ENCODE data around the gene AUTS2. TPM values are rescaled to one million over a fixed set of nuclear protein-coding genes. Genes with fewer than 3 reads are reported as not detected.

The AUTS2 gene
- total RNA-seq, 5 donors from 2014 or later (not counting 1 experiment from before 2014, with no cell fraction given), result 10.6 to 66.2 (median 37.6) TPM

DNA sequence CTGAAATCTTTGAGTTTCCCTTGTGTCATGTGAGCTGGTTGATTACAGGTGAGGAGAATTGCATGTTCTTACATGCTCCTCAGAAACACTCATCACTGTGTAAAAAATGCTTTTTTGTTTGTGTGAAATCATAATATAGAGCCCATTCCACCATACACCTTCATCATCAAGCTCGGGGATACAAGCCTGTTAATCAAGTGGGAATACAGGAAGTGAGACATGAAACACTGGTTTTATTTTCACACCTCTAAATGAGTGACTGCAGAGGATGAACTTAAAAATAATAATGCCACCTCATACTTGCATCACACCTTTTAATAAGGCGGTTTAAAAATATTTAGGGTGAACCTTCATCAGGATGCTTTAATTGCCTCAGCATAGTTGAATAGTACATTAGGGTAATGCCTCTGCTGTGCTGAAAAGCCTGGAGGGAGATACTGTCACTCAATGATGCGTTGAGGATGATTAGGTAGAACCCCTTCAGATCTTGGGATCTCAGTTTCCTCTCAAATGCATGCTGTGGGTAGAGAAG lies 164.6 kb downstream of the AUTS2 start:
- H3K36me3 ChIP-seq (ENCODE audit: control insufficient read depth in 2 of 2, extremely low read depth in 1 of 2, insufficient read depth in 1 of 2, low read length in 1 of 2), result no peaks in the 10 kb centered on the region
- Mint-ChIP-seq H3K9me3 (no peaks in the 10 kb centered on the region), H3K36me3 (no peaks in the 10 kb centered on the region), H3K4me1 (no peaks in the 10 kb centered on the region), H3K27ac (no peak overlapping the region), H3K27me3 (no peaks in the 10 kb centered on the region), H3K4me3 (no peak overlapping the region)
- H3K27me3 ChIP-seq (replicated peaks in 1 of 2; ENCODE audit: control insufficient read depth in 2 of 2, extremely low read depth in 1 of 2, insufficient read depth in 2 of 2, low read length in 1 of 2), result no peaks in the 10 kb centered on the region
- CTCF ChIA-PET, result no interaction called here
- POLR2A ChIA-PET, result no interaction called here
- H3K4me1 ChIP-seq (ENCODE audit: control insufficient read depth in 1 of 2, extremely low read depth in 1 of 2, insufficient read depth in 2 of 2, low read length in 2 of 2), result no peaks in the 10 kb centered on the region
- no peaks in the 10 kb centered on the region for H3K9me3 ChIP-seq
- H3K4me3 ChIP-seq (ENCODE audit: control insufficient read depth in 1 of 2, extremely low read depth in 1 of 2, low read length in 1 of 2), result no peak overlapping the region
- ATAC-seq (replicated peaks in 1 of 4), result no peak
- H3K27ac ChIP-seq (ENCODE audit: low read length), result no peak overlapping the region
- WGBS (ENCODE audit: insufficient coverage), result no CpG with 5 or more reads among the region's 3 CpGs
- no peak for DNase-seq

DNA sequence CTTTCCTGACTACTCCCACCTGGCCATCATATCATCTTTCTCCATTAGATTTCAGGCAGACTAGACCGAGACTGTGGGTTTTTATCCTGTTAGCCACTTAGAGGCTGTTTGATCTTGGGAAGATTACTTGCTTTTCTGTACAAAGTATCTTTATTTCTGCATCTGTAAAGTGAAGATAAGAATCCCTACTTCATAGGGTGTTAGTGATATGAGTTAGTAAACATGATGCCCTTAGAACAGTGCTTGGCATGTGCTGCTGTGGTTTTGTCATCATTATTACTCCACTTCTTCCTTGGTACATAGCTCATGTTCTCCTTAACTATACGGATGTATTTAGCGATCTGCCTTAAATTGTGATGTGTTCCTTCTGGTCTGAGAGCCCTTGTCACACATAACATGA lies 165.2 kb downstream of the AUTS2 start:
- Histone ChIP-seq H3K9me3 (no peaks in the 10 kb centered on the region), H3K4me1 (ENCODE audit: control insufficient read depth in 1 of 2, extremely low read depth in 1 of 2, insufficient read depth in 2 of 2, low read length in 2 of 2) (no peaks in the 10 kb centered on the region), H3K27ac (ENCODE audit: low read length) (no peak overlapping the region), H3K4me3 (ENCODE audit: control insufficient read depth in 1 of 2, extremely low read depth in 1 of 2, low read length in 1 of 2) (no peak overlapping the region), H3K27me3 (replicated peaks in 1 of 2; ENCODE audit: control insufficient read depth in 2 of 2, extremely low read depth in 1 of 2, insufficient read depth in 2 of 2, low read length in 1 of 2) (no peaks in the 10 kb centered on the region), H3K36me3 (ENCODE audit: control insufficient read depth in 2 of 2, extremely low read depth in 1 of 2, insufficient read depth in 1 of 2, low read length in 1 of 2) (no peaks in the 10 kb centered on the region)
- ChIA-PET CTCF (no interaction called here), POLR2A (no interaction called here)
- DNase-seq, result no peak
- no CpG with 5 or more reads among the region's 3 CpGs for WGBS (ENCODE audit: insufficient coverage)
- Mint-ChIP-seq H3K36me3 (no peaks in the 10 kb centered on the region), H3K27me3 (no peaks in the 10 kb centered on the region), H3K9me3 (no peaks in the 10 kb centered on the region), H3K4me3 (no peak overlapping the region), H3K27ac (no peak overlapping the region), H3K4me1 (no peaks in the 10 kb centered on the region)
- ATAC-seq (replicated peaks in 1 of 4), result no peak

DNA sequence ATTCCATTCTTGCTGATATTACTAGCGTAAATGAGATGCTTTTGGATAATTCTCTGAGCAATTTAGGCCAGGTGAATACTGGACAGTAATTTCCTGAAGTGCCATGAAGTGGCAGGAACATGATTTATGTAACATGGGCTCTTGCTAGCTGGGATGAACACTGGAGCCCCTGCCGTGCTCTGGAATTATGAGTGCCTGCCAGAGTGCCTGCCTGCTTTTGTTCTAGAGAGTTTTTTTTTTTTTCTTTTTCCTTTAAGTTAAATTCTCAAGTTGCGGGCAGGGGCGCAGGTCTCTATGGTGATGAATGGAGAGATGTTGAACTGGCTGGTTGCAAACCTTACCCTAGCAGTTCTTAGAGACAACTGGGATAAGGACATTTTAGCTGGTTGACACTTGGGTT lies 165.9 kb downstream of the AUTS2 start:
- Histone ChIP-seq H3K9me3 (no peaks in the 10 kb centered on the region), H3K4me3 (ENCODE audit: control insufficient read depth in 1 of 2, extremely low read depth in 1 of 2, low read length in 1 of 2) (no peak overlapping the region), H3K36me3 (ENCODE audit: control insufficient read depth in 2 of 2, extremely low read depth in 1 of 2, insufficient read depth in 1 of 2, low read length in 1 of 2) (no peaks in the 10 kb centered on the region), H3K27ac (ENCODE audit: low read length) (no peak overlapping the region), H3K27me3 (replicated peaks in 1 of 2; ENCODE audit: control insufficient read depth in 2 of 2, extremely low read depth in 1 of 2, insufficient read depth in 2 of 2, low read length in 1 of 2) (no peaks in the 10 kb centered on the region), H3K4me1 (ENCODE audit: control insufficient read depth in 1 of 2, extremely low read depth in 1 of 2, insufficient read depth in 2 of 2, low read length in 2 of 2) (no peaks in the 10 kb centered on the region)
- Mint-ChIP-seq H3K4me3 (no peak overlapping the region), H3K27me3 (no peaks in the 10 kb centered on the region), H3K36me3 (no peaks in the 10 kb centered on the region), H3K9me3 (no peaks in the 10 kb centered on the region), H3K27ac (no peak overlapping the region), H3K4me1 (no peaks in the 10 kb centered on the region)
- 100% methylated on average over 1 of the region's 4 CpGs for WGBS (ENCODE audit: insufficient coverage)
- no peak for DNase-seq
- ATAC-seq (replicated peaks in 1 of 4), result no peak
- CTCF ChIA-PET, result no interaction called here
- POLR2A ChIA-PET, result no interaction called here

DNA sequence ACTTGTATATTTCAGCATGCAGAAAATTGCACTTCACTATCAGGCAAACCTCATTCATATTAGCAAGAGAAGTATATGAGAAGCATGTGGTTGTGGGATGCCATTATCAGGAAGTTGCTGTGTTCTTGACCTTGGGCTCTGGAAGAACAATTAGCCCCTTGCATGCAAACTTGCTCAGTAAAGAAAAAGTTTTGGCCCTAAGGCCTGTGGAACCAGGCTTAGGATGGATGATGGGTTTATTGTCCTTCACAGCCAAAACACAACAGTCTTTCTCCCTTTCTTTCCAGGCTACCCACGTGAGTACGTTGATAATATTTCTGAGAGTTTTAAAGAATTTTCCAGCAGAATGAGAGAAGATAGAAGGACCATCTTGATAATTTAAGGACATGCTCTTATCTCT lies 166.4 kb downstream of the AUTS2 start:
- POLR2A ChIA-PET, result no interaction called here
- H3K9me3 ChIP-seq, result no peaks in the 10 kb centered on the region
- no peak for ATAC-seq (replicated peaks in 1 of 4)
- no peak overlapping the region for H3K27ac ChIP-seq (ENCODE audit: low read length)
- H3K27me3 ChIP-seq (replicated peaks in 1 of 2; ENCODE audit: control insufficient read depth in 2 of 2, extremely low read depth in 1 of 2, insufficient read depth in 2 of 2, low read length in 1 of 2), result no peaks in the 10 kb centered on the region
- H3K36me3 Mint-ChIP-seq, result no peaks in the 10 kb centered on the region
- no peak for DNase-seq
- no peaks in the 10 kb centered on the region for H3K9me3 Mint-ChIP-seq
- no peak overlapping the region for H3K27ac Mint-ChIP-seq
- WGBS (ENCODE audit: insufficient coverage), result no CpG with 5 or more reads among the region's 2 CpGs
- no peak overlapping the region for H3K4me3 ChIP-seq (ENCODE audit: control insufficient read depth in 1 of 2, extremely low read depth in 1 of 2, low read length in 1 of 2)
- no peaks in the 10 kb centered on the region for H3K36me3 ChIP-seq (ENCODE audit: control insufficient read depth in 2 of 2, extremely low read depth in 1 of 2, insufficient read depth in 1 of 2, low read length in 1 of 2)
- CTCF ChIA-PET, result no interaction called here
- no peaks in the 10 kb centered on the region for H3K27me3 Mint-ChIP-seq
- no peaks in the 10 kb centered on the region for H3K4me1 ChIP-seq (ENCODE audit: control insufficient read depth in 1 of 2, extremely low read depth in 1 of 2, insufficient read depth in 2 of 2, low read length in 2 of 2)
- no peaks in the 10 kb centered on the region for H3K4me1 Mint-ChIP-seq
- no peak overlapping the region for H3K4me3 Mint-ChIP-seq

DNA sequence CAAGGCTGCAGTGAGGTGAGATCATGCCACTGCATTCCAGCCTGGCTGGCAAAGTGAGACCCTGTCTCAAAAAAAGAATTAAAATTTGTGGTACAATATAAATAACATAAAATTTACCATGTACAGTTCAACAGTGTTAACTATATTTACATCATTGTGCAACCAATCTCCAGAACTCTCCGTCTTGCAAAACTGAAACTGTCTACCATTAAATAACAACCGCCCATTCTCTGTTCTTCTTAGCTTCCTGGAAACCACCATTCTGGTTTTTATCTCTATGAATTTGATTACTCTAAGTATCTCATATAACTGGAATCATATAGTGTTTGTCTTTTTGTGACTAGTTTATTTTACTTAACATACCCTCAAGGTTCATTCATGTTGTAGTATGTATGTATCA lies 167.6 kb downstream of the AUTS2 start:
- no peaks in the 10 kb centered on the region for H3K4me1 Mint-ChIP-seq
- no peaks in the 10 kb centered on the region for H3K27me3 Mint-ChIP-seq
- Histone ChIP-seq H3K4me1 (ENCODE audit: control insufficient read depth in 1 of 2, extremely low read depth in 1 of 2, insufficient read depth in 2 of 2, low read length in 2 of 2) (no peaks in the 10 kb centered on the region), H3K27ac (ENCODE audit: low read length) (no peak overlapping the region), H3K36me3 (ENCODE audit: control insufficient read depth in 2 of 2, extremely low read depth in 1 of 2, insufficient read depth in 1 of 2, low read length in 1 of 2) (no peaks in the 10 kb centered on the region), H3K9me3 (no peaks in the 10 kb centered on the region), H3K27me3 (replicated peaks in 1 of 2; ENCODE audit: control insufficient read depth in 2 of 2, extremely low read depth in 1 of 2, insufficient read depth in 2 of 2, low read length in 1 of 2) (no peaks in the 10 kb centered on the region), H3K4me3 (ENCODE audit: control insufficient read depth in 1 of 2, extremely low read depth in 1 of 2, low read length in 1 of 2) (no peak overlapping the region)
- CTCF ChIA-PET, result interaction anchor here in 1 of 2 donors (0.7 kb wide), 1 partner anchor 43 kb away, joined by 3 read pairs; no protein-coding TSS in a partner anchor
- no peak overlapping the region for H3K4me3 Mint-ChIP-seq
- H3K9me3 Mint-ChIP-seq, result no peaks in the 10 kb centered on the region
- H3K36me3 Mint-ChIP-seq, result no peaks in the 10 kb centered on the region
- POLR2A ChIA-PET, result no interaction called here
- DNase-seq (no peak), ATAC-seq (replicated peaks in 1 of 4) (no peak)
- no peak overlapping the region for H3K27ac Mint-ChIP-seq
- WGBS (ENCODE audit: insufficient coverage), result no CpG with 5 or more reads among the region's 2 CpGs

DNA sequence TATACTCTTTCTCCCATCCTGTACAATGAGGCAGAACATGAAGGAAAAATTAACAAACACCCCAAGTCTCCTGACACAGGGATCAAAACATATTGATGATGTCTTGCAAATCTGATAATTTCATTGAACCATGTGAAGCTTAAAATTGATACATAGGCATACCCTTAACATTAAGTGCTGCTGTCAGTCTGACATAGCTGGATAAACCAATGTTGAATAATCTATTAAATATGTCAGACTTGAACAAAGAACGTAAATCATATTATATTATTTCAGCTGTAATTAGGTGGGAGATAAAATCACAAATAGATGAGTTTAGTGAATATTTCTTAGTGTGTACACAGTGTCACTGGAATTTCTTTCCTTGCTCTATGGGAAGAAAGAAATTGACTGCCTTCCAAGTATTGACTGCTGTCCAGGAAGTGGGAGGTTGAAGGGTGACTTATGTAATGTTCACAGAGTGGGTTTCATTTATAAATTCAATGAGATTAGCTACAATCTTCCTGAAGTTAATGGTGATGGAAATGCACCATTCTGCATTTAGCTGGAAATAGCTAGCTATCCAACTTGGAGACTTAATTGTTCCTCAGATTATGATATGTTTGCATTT lies 170.8 kb downstream of the AUTS2 start:
- CTCF ChIA-PET, result interaction anchor here in 1 of 2 donors (0.6 kb wide), 1 partner anchor 617 kb away, joined by 3 read pairs; no protein-coding TSS in a partner anchor

More for the DNA sequence above, 170.8 kb downstream of the AUTS2 start:
- DNase-seq (no peak), ATAC-seq (replicated peaks in 1 of 4) (no peak)
- Histone ChIP-seq H3K36me3 (ENCODE audit: control insufficient read depth in 2 of 2, extremely low read depth in 1 of 2, insufficient read depth in 1 of 2, low read length in 1 of 2) (no peaks in the 10 kb centered on the region), H3K4me1 (ENCODE audit: control insufficient read depth in 1 of 2, extremely low read depth in 1 of 2, insufficient read depth in 2 of 2, low read length in 2 of 2) (no peaks in the 10 kb centered on the region), H3K27me3 (replicated peaks in 1 of 2; ENCODE audit: control insufficient read depth in 2 of 2, extremely low read depth in 1 of 2, insufficient read depth in 2 of 2, low read length in 1 of 2) (peaks cover 0 to 3% of the 10 kb centered on the region in 2 experiments), H3K4me3 (ENCODE audit: control insufficient read depth in 1 of 2, extremely low read depth in 1 of 2, low read length in 1 of 2) (no peak overlapping the region), H3K9me3 (no peaks in the 10 kb centered on the region), H3K27ac (ENCODE audit: low read length) (no peak overlapping the region)
- H3K36me3 Mint-ChIP-seq, result no peaks in the 10 kb centered on the region
- H3K27ac Mint-ChIP-seq, result no peak overlapping the region
- H3K9me3 Mint-ChIP-seq, result no peaks in the 10 kb centered on the region
- no peak overlapping the region for H3K4me3 Mint-ChIP-seq
- POLR2A ChIA-PET, result interaction anchor here in 1 of 2 donors (0.6 kb wide), 1 partner anchor 9 kb away, joined by 8 read pairs; no protein-coding TSS in a partner anchor
- no peaks in the 10 kb centered on the region for H3K4me1 Mint-ChIP-seq
- H3K27me3 Mint-ChIP-seq, result no peaks in the 10 kb centered on the region
- WGBS (ENCODE audit: insufficient coverage), result no CpG with 5 or more reads among the region's 1 CpG

All from T-cell (primary cell).